ENCODE measurements around the gene LRRC4B.

LRRC4B gene

GRCh38 chr19:50553134-50553703, 15.0 kb downstream of the LRRC4B start:
- H3K27ac ChIP-seq = no peak overlapping the region
- H3K27me3 ChIP-seq = peaks cover 92% of the 10 kb centered on the region
- TF ChIP-seq CTCF (IDR thresholded peaks at IDR 0.05) = no peak
- H3K36me3 ChIP-seq = no peaks in the 10 kb centered on the region
- H3K4me1 ChIP-seq (ENCODE audit: control insufficient read depth in 1 of 2, insufficient read depth in 1 of 2, low read depth in 1 of 2, low read length in 1 of 2) = peaks cover 3 to 9% of the 10 kb centered on the region in 2 experiments
- no peaks in the 10 kb centered on the region for H3K9me3 ChIP-seq
- H3K4me3 ChIP-seq (ENCODE audit: low read depth in 1 of 2, low read length in 1 of 2) = no peak overlapping the region

DNA sequence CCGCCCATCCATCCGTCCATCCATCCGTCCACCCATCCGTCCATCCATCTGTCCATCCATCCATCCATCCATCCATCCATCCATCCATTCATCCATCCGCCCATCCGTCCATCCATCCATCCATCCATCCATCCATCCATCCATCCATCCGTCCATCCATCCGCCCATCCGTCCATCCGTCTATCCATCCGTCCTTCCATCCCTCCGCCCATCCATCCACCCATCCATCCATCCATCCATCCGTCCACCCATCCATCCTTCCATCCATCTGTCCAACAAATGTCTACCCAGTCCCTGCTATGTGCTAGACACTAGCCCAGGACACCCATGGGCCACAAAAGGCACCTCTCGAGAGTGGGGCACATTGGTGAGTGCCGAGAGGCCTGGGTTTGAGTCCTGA, 15.7 kb downstream of the LRRC4B start:
- no peak for TF ChIP-seq CTCF (IDR thresholded peaks at IDR 0.05)
- peaks cover 3 to 9% of the 10 kb centered on the region in 2 experiments for H3K4me1 ChIP-seq (ENCODE audit: control insufficient read depth in 1 of 2, insufficient read depth in 1 of 2, low read depth in 1 of 2, low read length in 1 of 2)

GRCh38 chr19:50551715-50552187, 16.5 kb downstream of the LRRC4B start:
- Histone ChIP-seq H3K27ac (no peak overlapping the region), H3K9me3 (no peaks in the 10 kb centered on the region), H3K4me3 (ENCODE audit: low read depth in 1 of 2, low read length in 1 of 2) (no peak overlapping the region), H3K4me1 (ENCODE audit: control insufficient read depth in 1 of 2, insufficient read depth in 1 of 2, low read depth in 1 of 2, low read length in 1 of 2) (peaks cover 3 to 8% of the 10 kb centered on the region in 2 experiments), H3K27me3 (peaks cover 78% of the 10 kb centered on the region), H3K36me3 (no peaks in the 10 kb centered on the region)
- no peak for TF ChIP-seq CTCF (IDR thresholded peaks at IDR 0.05)

More for the DNA sequence above, 15.7 kb downstream of the LRRC4B start:
- H3K4me3 ChIP-seq (ENCODE audit: low read depth in 1 of 2, low read length in 1 of 2) = no peak overlapping the region
- H3K27me3 ChIP-seq = peaks cover 86% of the 10 kb centered on the region
- no peak overlapping the region for H3K27ac ChIP-seq
- H3K9me3 ChIP-seq = no peaks in the 10 kb centered on the region
- H3K36me3 ChIP-seq = no peaks in the 10 kb centered on the region

- H3K27ac ChIP-seq = no peak overlapping the region
These were observed 17.1 kb downstream of the LRRC4B start for GRCh38 chr19:50551034-50551714.

GRCh38 chr19:50550594-50550966, 17.7 kb downstream of the LRRC4B start:
- TF ChIP-seq CTCF (IDR thresholded peaks at IDR 0.05) = no peak
- Histone ChIP-seq H3K9me3 (no peaks in the 10 kb centered on the region), H3K36me3 (no peaks in the 10 kb centered on the region), H3K4me1 (ENCODE audit: control insufficient read depth in 1 of 2, insufficient read depth in 1 of 2, low read depth in 1 of 2, low read length in 1 of 2) (no peaks in the 10 kb centered on the region), H3K27ac (no peak overlapping the region), H3K27me3 (peaks cover 66% of the 10 kb centered on the region), H3K4me3 (ENCODE audit: low read depth in 1 of 2, low read length in 1 of 2) (no peak overlapping the region)

More at GRCh38 chr19:50551034-50551714, 17.1 kb downstream of the LRRC4B start:
- Histone ChIP-seq H3K4me1 (ENCODE audit: control insufficient read depth in 1 of 2, insufficient read depth in 1 of 2, low read depth in 1 of 2, low read length in 1 of 2) (peaks cover 0 to 2% of the 10 kb centered on the region in 2 experiments), H3K36me3 (no peaks in the 10 kb centered on the region), H3K4me3 (ENCODE audit: low read depth in 1 of 2, low read length in 1 of 2) (no peak overlapping the region), H3K27me3 (peaks cover 72% of the 10 kb centered on the region), H3K9me3 (no peaks in the 10 kb centered on the region)
- TF ChIP-seq CTCF (IDR thresholded peaks at IDR 0.05) = no peak

All from neutrophil (primary cell).